K562 (cell line): ENCODE data around the gene VWA8. TPM values are rescaled to one million over a fixed set of nuclear protein-coding genes. Genes with fewer than 3 reads are reported as not detected.
A peak's percentile ranks its signal among the peaks of the same experiment; 100 is the strongest.

Experiments
- C11orf30 ChIP-seq: fragments of 450-650 bp; IDR thresholded peaks from 2 replicates; pipeline ENCODE4 v1.6.1; 2016; ENCODE audit warnings: low read depth, mild to moderate bottlenecking
- CSDE1 ChIP-seq, 2 experiments: fragments of 450-650 bp; IDR thresholded peaks; 2 replicates each; pipeline ENCODE4 v1.6.1; 2016; ENCODE audit warnings: mild to moderate bottlenecking in 1 of 2
- LARP7 ChIP-seq: fragments of 450-650 bp; IDR thresholded peaks from 2 replicates; pipeline ENCODE4 v1.6.1; 2016
- MEIS2 ChIP-seq: fragments of 450-650 bp; IDR thresholded peaks from 2 replicates; pipeline ENCODE4 v1.6.1; 2014; ENCODE audit warnings: mild to moderate bottlenecking; ENCODE audit not compliant: partially characterized antibody
- RFX5 ChIP-seq: IDR thresholded peaks from 2 replicates; pipeline ENCODE4 v1.6.1; 2011; ENCODE audit warnings: low read depth, mild to moderate bottlenecking, improper control_type of control experiment, low read length
- RNF219 ChIP-seq: fragments of 250-450 bp; sonication (Bioruptor Pico); IDR thresholded peaks from 2 replicates; pipeline ENCODE4 v1.5.0; 2022; ENCODE audit warnings: mild to moderate bottlenecking
- ZNF507 ChIP-seq: conservative IDR thresholded peaks from 2 replicates; pipeline ENCODE4 v1.6.1; 2017; ENCODE audit warnings: missing genetic modification characterization, missing compliant biosample characterization
- ZNF707 ChIP-seq: fragments of 250-450 bp; sonication (Bioruptor Pico); conservative IDR thresholded peaks from 2 replicates; pipeline ENCODE4 v1.8.0; 2022; ENCODE audit warnings: inconsistent platforms, mild to moderate bottlenecking, moderate library complexity
- ZNF764 ChIP-seq: fragments of 250-450 bp; sonication (Bioruptor Pico); IDR thresholded peaks from 2 replicates; pipeline ENCODE4 v1.4.0; 2020; ENCODE audit warnings: low read depth, mild to moderate bottlenecking, moderate library complexity
- polyA plus RNA-seq, 8 experiments: library from polyadenylated mRNA; depleted of rRNA in 4 of 8; stranded (reverse) in 5 of 8; unstranded in 3 of 8; fragments of >200 nt; fragmentation: Nextera tagmentation in 2 of 8; fragmentation: Illumina TruSeq in 1 of 8; extraction: Ambion mirVana in 2 of 8; extraction: Trizol in 1 of 8; gene quantifications; 2 replicates each; pipeline versions ENCODE4 v1.2.1 to v1.2.3, GENCODE V29; 2011 to 2014; ENCODE audit warnings: inconsistent platforms in 1 of 8, missing spikeins in 1 of 8
- total RNA-seq, 7 experiments: library from RNA; depleted of rRNA in 6 of 7; stranded (reverse); fragments of >200 nt in 6 of 7; fragmentation: Illumina TruSeq in 2 of 7; extraction: Trizol in 2 of 7; gene quantifications; 2 replicates each; pipeline versions ENCODE4 v1.2.1 to v1.2.3, GENCODE V29; 2011 to 2021; ENCODE audit warnings: low replicate concordance in 1 of 7
- TF ChIP-seq, protein P1 (sequence below): sonication (generic); formaldehyde crosslinking; IDR thresholded peaks from 2 replicates; pipeline ENCODE4 v1.8.0; 2022; ENCODE audit warnings: mild to moderate bottlenecking, low read depth, missing genetic modification reagents

The VWA8 gene
- total and polyA plus RNA-seq, 9 of the 15 experiments (the other 6 are each of a cell fraction or from before 2014, with no cell fraction given): 2.1 to 18.5 (median 13.3) TPM

GRCh38 chr13:41785402-41786172 is 175.3 kb downstream of the VWA8 start (continued):
- no peak for TF ChIP-seq RNF219
- peak; percentile 36 for TF ChIP-seq C11orf30
- no peak for TF ChIP-seq ZNF507 (tag)
- TF ChIP-seq MEIS2: peak; percentile 31
- no peak for TF ChIP-seq ZNF707
- no peak for TF ChIP-seq CSDE1 (IDR thresholded peaks at IDR 0.05)
- no peak for TF ChIP-seq RFX5
- no peak for TF ChIP-seq LARP7
- TF ChIP-seq ZNF764 (CRISPR knock-in tag): no peak
- TF ChIP-seq, protein P1, sequence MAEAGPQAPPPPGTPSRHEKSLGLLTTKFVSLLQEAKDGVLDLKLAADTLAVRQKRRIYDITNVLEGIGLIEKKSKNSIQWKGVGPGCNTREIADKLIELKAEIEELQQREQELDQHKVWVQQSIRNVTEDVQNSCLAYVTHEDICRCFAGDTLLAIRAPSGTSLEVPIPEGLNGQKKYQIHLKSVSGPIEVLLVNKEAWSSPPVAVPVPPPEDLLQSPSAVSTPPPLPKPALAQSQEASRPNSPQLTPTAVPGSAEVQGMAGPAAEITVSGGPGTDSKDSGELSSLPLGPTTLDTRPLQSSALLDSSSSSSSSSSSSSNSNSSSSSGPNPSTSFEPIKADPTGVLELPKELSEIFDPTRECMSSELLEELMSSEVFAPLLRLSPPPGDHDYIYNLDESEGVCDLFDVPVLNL (CRISPR knock-in tag): no peak
